Fibroblast of lung (primary cell): ENCODE results near the gene ATG101. TPM values are rescaled to one million over a fixed set of nuclear protein-coding genes. Genes with fewer than 3 reads are reported as not detected.

ENCODE experiments used
- DNase-seq, 2 donors: peaks; one replicate each; pipeline versions ENCODE4 v3.0.0 to v3.0.0-alpha.2; 2010; ENCODE audit warnings: low read depth in 2 of 2
- H2AFZ ChIP-seq: 2 replicates; pipeline ENCODE4 v1.5.1; 2012; ENCODE audit warnings: low read length, control low read depth, inconsistent platforms
- H3K27ac ChIP-seq: 2 replicates; pipeline ENCODE4 v1.5.1; 2011; ENCODE audit warnings: low read length, control low read depth; ENCODE audit not compliant: insufficient read depth
- H3K27me3 ChIP-seq: 2 replicates; pipeline ENCODE4 v1.5.1; 2011; ENCODE audit warnings: mild to moderate bottlenecking, low read length; ENCODE audit not compliant: control insufficient read depth, insufficient read depth
- H3K36me3 ChIP-seq: 2 replicates; pipeline ENCODE4 v1.5.1; 2011; ENCODE audit warnings: low read length; ENCODE audit not compliant: control insufficient read depth, insufficient read depth
- H3K4me1 ChIP-seq: 2 replicates; pipeline ENCODE4 v1.5.1; 2011; ENCODE audit warnings: low read length; ENCODE audit not compliant: control insufficient read depth, insufficient read depth; ENCODE audit errors: extremely low read depth
- H3K4me2 ChIP-seq: 2 replicates; pipeline ENCODE4 v1.5.1; 2011; ENCODE audit warnings: low read length, control low read depth; ENCODE audit not compliant: insufficient read depth; ENCODE audit errors: extremely low read depth
- H3K4me3 ChIP-seq, 4 experiments: fragments of 200-600 bp in 1 of 4; sonication (generic) in 1 of 4; replicated peaks in 1 of 4; 2 replicates each; pipeline ENCODE4 v1.5.1; 2011 to 2016; ENCODE audit warnings: low read length in 4 of 4, low read depth in 3 of 4, mild to moderate bottlenecking in 3 of 4, control low read depth in 2 of 4, inconsistent platforms in 1 of 4, mixed read lengths in 1 of 4; ENCODE audit not compliant: insufficient read depth in 1 of 4; ENCODE audit errors: control extremely low read depth in 1 of 4
- H3K79me2 ChIP-seq: 2 replicates; pipeline ENCODE4 v1.5.1; 2012; ENCODE audit warnings: mild to moderate bottlenecking, low read length, inconsistent platforms; ENCODE audit not compliant: control insufficient read depth, insufficient read depth
- H3K9ac ChIP-seq: 2 replicates; pipeline ENCODE4 v1.5.1; 2011; ENCODE audit warnings: mild to moderate bottlenecking, low read length, control low read depth; ENCODE audit not compliant: insufficient read depth
- H3K9me3 ChIP-seq: 2 replicates; pipeline ENCODE4 v1.5.1; 2012; ENCODE audit warnings: low read depth, low read length; ENCODE audit not compliant: control insufficient read depth, insufficient read depth
- H4K20me1 ChIP-seq: 2 replicates; pipeline ENCODE4 v1.5.1; 2011; ENCODE audit warnings: low read length; ENCODE audit not compliant: control insufficient read depth, insufficient read depth; ENCODE audit errors: extremely low read depth
- CTCF ChIP-seq, 2 donors: IDR thresholded peaks in 1 of 2; conservative IDR thresholded peaks in 1 of 2; 1 replicate in 1 of 2; 2 replicates in 1 of 2; pipeline ENCODE4 v1.5.1; 2011 to 2012; ENCODE audit warnings: low read length in 2 of 2, control low read depth in 1 of 2, inconsistent platforms in 1 of 2, low read depth in 1 of 2, mild to moderate bottlenecking in 1 of 2
- EZH2 ChIP-seq: IDR thresholded peaks from 2 replicates; pipeline ENCODE4 v1.5.1; 2012; ENCODE audit warnings: low read length, control low read depth, mild to moderate bottlenecking; ENCODE audit errors: missing control alignments
- polyA minus RNA-seq: library from RNA; depleted of rRNA, polyadenylated mRNA; stranded (reverse); fragments of >200 nt; gene quantifications from 2 replicates; pipeline ENCODE4 v1.2.3, GENCODE V29; 2011; ENCODE audit warnings: low replicate concordance
- polyA plus RNA-seq, 2 donors: library from polyadenylated mRNA; depleted of rRNA in 1 of 2; stranded (reverse) in 1 of 2; unstranded in 1 of 2; fragments of >200 nt; gene quantifications; 2 replicates each; pipeline ENCODE4 v1.2.1, GENCODE V29; 2011 to 2012; ENCODE audit warnings: missing spikeins in 1 of 2
- total RNA-seq: library from RNA; depleted of rRNA; stranded (reverse); fragments of >200 nt; gene quantifications from 2 replicates; pipeline ENCODE4 v1.2.1, GENCODE V29; 2014

ATG101 gene
- 90.3 and 103 TPM in 2 replicates for total RNA-seq
- polyA plus RNA-seq: 82.2 and 82.9 TPM in 2 replicates
- polyA plus RNA-seq (2012): 78.1 and 79.9 TPM in 2 replicates
- 109 and 186 TPM in 2 replicates for polyA minus RNA-seq

- peak within 1 kb of the TSS; percentile 96 for H3K9ac ChIP-seq
- no peaks in the 10 kb centered on the region for H3K27me3 ChIP-seq
- peak within 1 kb of the TSS; percentile 74 to 83 (median 79) for H3K4me3 ChIP-seq
- peak within 1 kb of the TSS; percentile 99 for H3K27ac ChIP-seq
- H3K36me3 ChIP-seq: peaks cover 6% of the 10 kb centered on the region
- H3K4me1 ChIP-seq: peaks cover 24% of the 10 kb centered on the region
- DNase-seq: peak; percentile 96 to 97
- peaks cover 46% of the 10 kb centered on the region for H3K79me2 ChIP-seq
- H3K9me3 ChIP-seq: no peaks in the 10 kb centered on the region
- no peaks in the 10 kb centered on the region for H4K20me1 ChIP-seq
- peak; percentile 50 to 70 for TF ChIP-seq CTCF (conservative IDR thresholded peaks at IDR 0.05 in 1 of 2, IDR thresholded peaks at IDR 0.05 in 1 of 2; ENCODE audit: low read depth in 1 of 2, low read length in 2 of 2)
- TF ChIP-seq EZH2: no peak
- peak within 1 kb of the TSS; percentile 93 for H2AFZ ChIP-seq
- peak within 1 kb of the TSS; percentile 87 for H3K4me2 ChIP-seq
Measured at GRCh38 chr12:52069327-52070184, at the start of gene ATG101. TSS of gene ATG101 (plus strand) at chr12:52069978. CDS start at chr12:52073651, 3,673 bp downstream.

GRCh38 chr12:52020539-52021336 is 49.0 kb upstream of the ATG101 start:
- Histone ChIP-seq H3K9me3 (no peaks in the 10 kb centered on the region), H3K4me2 (no peak overlapping the region), H3K36me3 (no peaks in the 10 kb centered on the region), H3K27me3 (no peaks in the 10 kb centered on the region), H4K20me1 (no peaks in the 10 kb centered on the region), H3K4me1 (peaks cover under 1% of the 10 kb centered on the region), H3K27ac (no peak overlapping the region), H3K4me3 (no peak overlapping the region), H3K9ac (no peak overlapping the region), H2AFZ (no peak overlapping the region), H3K79me2 (no peaks in the 10 kb centered on the region)
- TF ChIP-seq CTCF (conservative IDR thresholded peaks at IDR 0.05 in 1 of 2, IDR thresholded peaks at IDR 0.05 in 1 of 2; ENCODE audit: low read depth in 1 of 2, low read length in 2 of 2): peak; percentile 68 to 86
- no peak for TF ChIP-seq EZH2
- peak; percentile 28 to 57 for DNase-seq

GRCh38 chr12:52022841-52023181 is 47.0 kb upstream of the ATG101 start:
- Histone ChIP-seq H3K4me1 (peaks cover 7% of the 10 kb centered on the region), H3K27ac (no peak overlapping the region), H3K9ac (no peak overlapping the region), H3K4me2 (peak overlapping the region; percentile 88), H3K4me3 (peak overlapping the region in 2 of 4 experiments; percentile 45 to 57), H3K79me2 (no peaks in the 10 kb centered on the region), H3K9me3 (no peaks in the 10 kb centered on the region), H3K36me3 (no peaks in the 10 kb centered on the region), H2AFZ (no peak overlapping the region), H3K27me3 (no peaks in the 10 kb centered on the region), H4K20me1 (no peaks in the 10 kb centered on the region)
- no peak for DNase-seq
- TF ChIP-seq EZH2: no peak
